ENCODE results near the gene TSSC4.

The TSSC4 gene

GRCh38 chr11:2450321-2451041, 49.9 kb downstream of the TSSC4 start:
- no peak for DNase-seq

- DNase-seq, result no peak
Measured at GRCh38 chr11:2451336-2451735, 50.8 kb downstream of the TSSC4 start.

DNA sequence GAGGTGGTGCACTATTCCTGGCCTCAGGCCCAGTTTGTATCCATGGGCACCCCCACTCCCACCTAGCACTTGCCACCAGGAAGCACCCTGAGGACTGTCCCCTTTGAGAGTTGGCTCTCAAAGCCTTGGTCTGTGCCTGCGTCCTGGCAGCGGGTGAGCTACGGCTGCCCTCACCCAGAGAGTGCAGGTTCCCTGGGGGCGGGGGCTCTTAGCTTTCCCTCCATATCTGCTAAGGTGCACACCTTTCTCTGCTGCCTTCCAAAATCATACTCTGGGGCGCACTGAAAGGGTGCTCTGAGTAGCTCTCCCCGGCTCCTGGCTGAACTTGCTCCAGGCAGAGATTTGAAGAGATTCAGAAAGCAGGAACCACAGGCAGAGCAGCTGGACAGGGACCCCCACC, 51.4 kb downstream of the TSSC4 start:
- DNase-seq, result no peak

GRCh38 chr11:2452321-2453012, 51.9 kb downstream of the TSSC4 start:
- no peak for DNase-seq

DNA sequence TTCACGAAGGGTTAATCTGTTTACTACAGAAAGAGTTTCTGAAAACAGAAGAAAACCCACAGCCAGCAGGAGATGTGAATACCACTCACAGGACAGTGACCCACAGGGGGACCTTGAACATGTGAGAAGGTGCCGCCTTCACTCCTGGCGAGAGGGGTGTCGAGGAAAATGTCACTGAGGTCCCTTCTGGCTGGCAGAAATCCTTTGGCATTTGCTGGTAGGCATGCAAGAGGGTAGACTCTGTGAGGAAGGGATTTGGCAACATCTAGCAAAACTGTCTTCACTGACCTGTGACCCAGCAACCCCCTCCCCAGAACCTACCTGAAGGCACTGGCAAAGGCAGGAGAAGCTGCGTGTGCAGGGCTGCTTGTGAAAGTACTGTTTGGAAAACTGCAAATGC, 52.9 kb downstream of the TSSC4 start:
- DNase-seq, result no peak
